Midbrain (tissue), 1 donor: Measurements from ENCODE around the gene APEX2.
A peak's percentile ranks its signal among the peaks of the same experiment; 100 is the strongest.
"Not testable (repeated sequence)": the region's sequence is repeated elsewhere in the genome, so short reads cannot be mapped to it uniquely, and the experiment has no call there.

ENCODE experiments used
- DNase-seq: peaks from one replicate; lab custom pipeline; 2025; lab: John Stamatoyannopoulos, UW

Gene APEX2

DNA sequence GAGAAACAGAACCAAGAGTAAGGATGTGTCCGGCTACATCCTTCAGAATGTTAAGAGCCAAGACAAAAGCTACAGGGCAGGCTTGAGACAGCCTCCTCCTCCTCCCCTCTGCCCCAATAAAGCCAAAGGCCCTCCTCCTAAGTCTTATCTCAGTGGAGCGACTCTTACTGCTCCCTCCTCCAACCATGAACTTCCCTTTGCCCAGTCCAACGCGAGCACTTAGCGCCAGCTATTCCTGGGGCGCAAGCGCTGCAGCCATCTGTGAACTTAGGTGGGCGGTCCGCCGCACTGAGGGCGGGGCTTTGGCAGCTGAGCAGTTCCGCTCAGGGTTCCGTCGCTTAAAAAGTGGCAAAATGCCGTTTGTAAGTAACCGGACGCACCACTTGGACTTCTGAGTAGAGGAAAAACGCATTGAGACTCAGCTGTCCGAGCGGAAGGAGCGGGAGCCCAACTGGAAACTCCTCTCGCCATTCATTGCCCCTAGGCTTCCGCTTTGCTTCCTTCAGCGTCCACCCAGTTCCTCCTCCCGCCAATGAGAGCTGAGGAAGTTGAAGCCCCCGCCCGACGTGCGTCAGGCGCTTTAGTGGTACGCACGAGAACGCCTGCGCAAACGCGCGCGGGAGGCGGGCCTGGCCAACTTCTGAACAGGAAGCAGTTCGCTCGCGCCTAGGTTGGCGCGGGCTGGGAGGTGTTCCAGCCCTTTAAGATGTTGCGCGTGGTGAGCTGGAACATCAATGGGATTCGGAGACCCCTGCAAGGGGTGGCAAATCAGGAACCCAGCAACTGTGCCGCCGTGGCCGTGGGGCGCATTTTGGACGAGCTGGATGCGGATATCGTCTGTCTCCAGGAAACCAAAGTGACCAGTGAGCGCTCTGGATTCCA lies at the start of gene APEX2:
TSS of gene APEX2 (plus strand) at position 647 of the 882 bp plus-strand sequence. CDS start at position 707, 60 bp downstream.
- DNase-seq, result peak; percentile 92

DNA sequence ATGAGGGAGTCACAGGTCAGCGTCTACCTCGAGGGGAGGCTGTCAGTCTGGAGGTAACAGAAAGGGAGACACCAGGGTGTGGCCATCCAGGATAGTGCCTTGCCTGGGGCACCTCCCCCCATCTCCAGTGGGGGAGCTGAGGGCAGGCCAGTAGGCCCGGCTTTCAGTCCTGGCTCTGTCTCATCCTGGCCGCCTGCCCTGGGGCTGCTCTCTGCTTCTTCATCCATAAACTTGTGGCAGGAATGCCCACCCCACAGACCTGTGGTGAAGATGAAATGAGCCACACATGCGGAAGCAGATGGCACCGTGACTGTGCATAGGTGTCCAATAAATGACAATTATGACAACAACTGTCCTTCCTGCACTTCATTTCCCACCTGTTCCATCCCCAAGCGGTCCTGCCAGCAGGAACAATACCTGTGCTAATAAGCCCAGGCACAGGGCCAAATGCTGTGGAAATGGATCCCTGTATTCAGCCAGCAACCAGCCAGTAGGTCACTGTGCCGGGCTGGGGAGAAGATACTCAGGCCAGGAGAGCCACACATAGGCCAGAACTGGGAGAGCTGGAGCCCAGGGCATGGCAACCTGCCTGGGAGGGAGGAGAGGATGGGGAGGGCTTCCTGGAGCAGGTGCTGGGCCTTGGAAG lies 49.3 kb upstream of the APEX2 start:
- no peak for DNase-seq

- DNase-seq, result no peak
Measured at GRCh38 chrX:54961750-54962149, 38.4 kb upstream of the APEX2 start.

- DNase-seq, result no peak
Measured at GRCh38 chrX:54964766-54965497, 35.2 kb upstream of the APEX2 start.

GRCh38 chrX:54977387-54977786 lies 22.8 kb upstream of the APEX2 start:
- no peak for DNase-seq

- no peak for DNase-seq
Measured at GRCh38 chrX:54978448-54978847, 21.7 kb upstream of the APEX2 start.

- no peak for DNase-seq
Measured at GRCh38 chrX:54979432-54979831, 20.7 kb upstream of the APEX2 start.

DNA sequence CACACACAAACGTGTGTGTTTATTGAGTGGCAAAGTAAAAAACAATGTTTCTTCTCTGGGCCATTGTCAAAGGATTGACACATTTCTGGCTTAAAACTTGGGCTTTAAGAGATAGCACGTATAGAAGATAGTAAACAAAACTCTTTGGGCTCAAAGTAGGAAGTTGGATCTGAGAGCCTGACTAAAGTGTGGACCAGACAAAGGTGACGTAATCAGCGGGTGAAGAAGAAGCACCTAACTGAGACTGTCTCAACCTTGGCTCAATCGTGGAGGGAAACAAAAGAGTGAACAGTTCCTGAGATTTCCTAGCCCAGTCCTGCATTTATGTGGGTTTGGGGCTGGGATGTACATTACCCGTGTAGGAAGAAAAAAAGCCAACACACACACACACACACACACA lies 19.8 kb upstream of the APEX2 start:
- no peak for DNase-seq

DNA sequence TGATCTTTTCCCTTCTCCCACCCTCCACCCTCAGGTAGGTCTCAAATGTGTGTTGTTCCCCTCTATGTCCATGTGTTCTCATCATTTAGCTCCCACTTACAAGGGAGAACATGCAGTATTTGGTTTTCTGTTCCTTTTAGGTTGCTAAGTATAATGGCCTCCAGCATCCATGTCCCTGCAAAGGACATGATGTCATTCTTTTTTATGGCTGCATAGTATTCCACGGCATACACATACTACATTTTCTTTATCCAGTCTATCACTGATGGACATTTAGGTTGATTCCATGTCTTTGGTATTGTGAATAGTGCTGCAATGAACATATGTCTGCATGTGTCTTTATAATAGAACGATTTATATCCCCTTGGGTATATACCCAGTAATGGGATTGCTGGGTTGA lies 16.9 kb upstream of the APEX2 start:
- DNase-seq, result not testable (repeated sequence)

- no peak for DNase-seq
Measured at GRCh38 chrX:54991706-54992105, 8.5 kb upstream of the APEX2 start.

GRCh38 chrX:54992911-54993622 lies 7.1 kb upstream of the APEX2 start:
- DNase-seq, result no peak

DNA sequence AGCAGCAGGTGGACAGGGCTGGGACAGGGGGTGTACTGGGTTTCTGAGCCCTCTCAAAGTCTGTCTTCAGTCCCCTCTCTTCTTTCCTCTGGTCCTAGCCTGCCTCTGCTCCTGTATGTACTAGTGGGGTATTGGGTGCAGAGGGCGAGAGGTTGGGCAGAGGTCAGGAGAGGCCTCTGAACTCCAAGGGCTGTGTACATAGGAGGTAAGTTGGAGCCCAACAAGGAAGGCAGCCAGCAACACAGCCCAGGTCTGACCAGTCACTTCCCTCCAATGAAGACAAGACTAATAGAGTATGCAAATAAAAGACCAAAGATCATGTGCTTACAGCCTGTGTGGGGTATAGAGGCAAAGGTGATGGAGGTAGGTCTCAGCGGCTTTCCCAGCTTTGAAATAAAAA lies 6.1 kb upstream of the APEX2 start, which contains the start of gene PFKFB1:
TSS of gene PFKFB1 (minus strand) at position 90 of the 400 bp plus-strand sequence. CDS start 181 bp downstream, outside the sequence.
- no peak for DNase-seq

DNA sequence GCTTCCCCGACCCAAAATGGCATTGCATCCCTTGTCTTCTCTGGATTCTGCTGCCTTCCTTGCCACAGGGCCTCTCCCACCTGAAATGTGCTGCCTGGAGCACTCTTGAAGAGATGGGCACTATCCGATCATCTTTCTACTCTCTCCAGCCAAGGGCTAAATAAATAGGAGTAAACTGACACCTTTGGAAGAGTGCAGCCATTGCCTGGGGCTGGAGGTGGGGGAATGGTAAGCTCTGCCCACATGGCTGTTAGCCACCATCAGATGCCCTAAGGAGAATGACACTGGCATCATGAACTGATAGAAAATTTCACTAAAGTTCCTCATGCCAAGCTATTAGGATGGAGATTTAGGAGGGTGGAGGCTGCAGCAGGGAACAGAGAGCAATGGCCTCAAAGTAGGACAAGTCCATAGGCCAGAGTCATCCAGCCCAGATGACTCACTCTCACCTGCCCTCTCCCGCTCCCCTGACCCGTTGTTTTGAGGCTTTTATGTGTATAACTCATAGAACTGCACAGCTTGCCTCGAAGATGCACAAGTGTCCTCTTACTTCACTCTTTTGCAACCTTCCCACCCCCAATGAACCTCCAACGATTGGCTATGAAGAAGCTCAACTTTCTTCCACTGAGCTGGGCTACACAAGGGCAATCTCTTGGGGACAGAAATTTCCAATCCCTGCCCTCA lies 5.4 kb upstream of the APEX2 start:
- DNase-seq, result no peak

DNA sequence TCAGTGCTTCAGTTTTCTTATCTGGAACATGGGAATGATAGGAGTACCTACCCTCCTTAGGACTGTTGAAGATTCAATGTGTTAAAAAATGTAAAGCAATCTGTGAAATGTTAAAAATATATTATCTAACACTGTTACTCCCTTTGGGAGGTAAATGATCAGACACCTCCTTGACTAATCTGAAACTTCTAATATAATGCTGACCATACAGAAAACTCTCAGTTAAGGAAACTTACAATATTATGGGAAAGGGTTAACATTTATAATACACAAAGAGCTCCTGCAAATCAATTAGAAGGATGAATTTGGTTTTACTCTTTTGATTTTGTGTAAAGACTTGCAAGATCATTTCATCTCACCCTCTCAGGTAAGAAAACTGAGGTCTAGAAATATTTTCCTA lies 4.5 kb upstream of the APEX2 start:
- DNase-seq, result no peak

DNA sequence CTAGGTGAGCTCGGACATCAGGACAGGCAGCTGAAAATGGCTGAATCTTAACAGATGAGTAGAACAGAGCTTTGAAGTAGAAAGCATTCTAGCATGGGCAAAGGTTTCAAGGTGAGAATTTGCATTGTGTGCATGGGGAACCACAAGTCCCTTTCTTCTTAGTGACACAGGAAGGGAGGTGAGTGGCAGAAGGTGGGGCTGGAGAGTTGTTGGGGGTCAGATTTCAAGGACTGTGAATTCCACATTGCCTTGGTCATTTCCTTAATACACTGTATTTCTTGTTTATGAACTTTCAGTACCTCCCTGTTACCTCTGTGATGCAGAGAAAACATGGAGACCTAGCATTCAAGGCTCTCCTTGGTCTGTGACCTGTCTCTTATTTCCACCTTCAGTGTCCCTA lies 4.1 kb downstream of the APEX2 start:
- DNase-seq, result no peak

DNA sequence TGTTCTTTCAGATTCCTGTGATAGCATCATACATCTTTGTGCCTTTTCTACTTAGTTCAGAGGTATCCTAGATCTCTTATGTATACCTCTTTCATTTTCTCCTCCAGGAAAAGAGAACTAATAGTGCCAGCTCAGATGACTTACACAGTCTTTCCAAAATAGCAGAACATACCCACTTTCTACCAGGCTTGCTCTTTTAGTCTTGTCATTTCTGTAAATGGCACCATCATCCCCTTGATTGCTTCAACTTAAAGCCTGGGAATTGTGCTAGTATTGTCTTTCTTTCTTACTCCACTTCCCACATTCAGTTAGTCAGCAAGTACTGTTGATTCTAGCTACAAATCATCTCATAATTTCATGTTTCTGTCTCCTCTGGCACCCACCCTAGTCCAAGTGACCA lies 5.1 kb downstream of the APEX2 start:
- no peak for DNase-seq

GRCh38 chrX:55006827-55007621 lies 6.9 kb downstream of the APEX2 start:
- no peak for DNase-seq

DNA sequence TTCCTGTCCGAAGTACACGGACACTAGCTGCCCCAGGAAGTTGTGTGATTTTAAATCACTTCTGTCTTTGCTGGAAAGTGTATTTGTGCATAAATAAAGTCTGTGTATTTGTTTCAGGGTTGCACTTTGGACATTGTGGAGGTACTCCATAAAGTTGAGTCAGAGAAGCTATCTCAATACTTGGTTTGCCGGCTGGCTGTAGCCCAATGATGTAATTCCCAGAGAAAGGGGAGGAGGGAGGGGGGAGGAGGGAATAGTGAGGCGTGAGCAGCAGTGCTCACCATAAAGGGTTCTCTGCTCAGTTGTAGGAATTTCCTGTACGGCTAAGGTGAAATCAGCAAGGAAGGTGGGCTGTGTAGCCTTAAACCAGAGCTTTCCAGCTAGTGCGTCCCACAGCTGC lies 7.5 kb downstream of the APEX2 start:
- DNase-seq, result no peak

DNA sequence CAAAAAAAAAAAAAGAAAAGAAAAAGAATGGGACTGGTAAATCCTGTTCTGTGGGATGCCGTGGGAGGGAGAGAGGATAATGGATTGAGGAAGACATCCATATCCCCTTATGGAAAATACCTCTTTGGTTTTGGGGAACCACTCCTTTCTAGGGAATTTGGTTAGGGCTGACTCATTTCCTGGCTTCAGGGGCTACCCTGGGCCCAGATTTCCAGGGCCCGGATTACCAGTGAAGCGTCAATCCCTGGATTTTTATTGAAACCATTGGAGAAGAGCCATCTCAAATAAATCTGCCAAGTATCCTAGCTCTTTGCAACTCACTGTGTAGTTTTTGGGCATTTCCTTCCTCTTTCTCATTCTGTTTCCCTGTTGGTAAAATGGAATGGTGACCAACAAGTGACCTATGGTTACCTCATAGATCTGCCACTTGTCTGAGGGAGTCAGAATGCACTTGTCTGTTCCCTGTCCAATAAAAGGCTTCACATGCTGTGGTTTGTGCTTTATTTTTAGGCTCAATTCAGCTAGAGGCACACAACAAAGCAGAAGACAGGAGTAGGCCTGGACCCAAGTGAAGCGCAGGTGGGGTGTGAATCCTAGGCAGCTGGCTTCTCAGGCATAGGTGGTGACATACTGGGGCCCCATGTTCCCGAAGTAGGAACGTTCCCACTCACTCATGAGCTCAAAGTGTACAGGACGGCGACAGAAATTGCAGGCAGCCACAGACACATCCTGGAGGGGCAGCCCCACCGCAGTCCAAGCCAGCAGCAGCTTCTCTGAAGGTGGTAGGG lies 8.6 kb downstream of the APEX2 start:
- DNase-seq, result no peak

DNA sequence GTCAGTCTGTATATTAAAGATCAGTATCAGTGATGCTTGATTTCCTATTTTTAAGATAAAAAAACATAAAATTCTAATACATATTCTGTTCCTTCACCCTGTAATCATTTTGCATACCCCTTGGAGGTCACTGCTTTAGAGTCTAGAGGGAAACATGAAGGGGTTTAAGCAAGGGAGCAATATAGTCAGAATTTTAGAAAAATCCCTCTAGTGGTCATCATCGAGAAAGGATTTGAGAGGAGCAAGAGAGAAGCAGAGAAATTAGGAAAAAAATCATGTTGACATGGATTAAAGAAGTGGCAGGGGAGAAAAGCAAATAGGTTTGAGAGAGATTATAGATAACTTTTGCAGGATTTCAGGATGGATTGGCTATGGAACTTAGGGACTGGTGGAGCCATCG lies 11.1 kb downstream of the APEX2 start:
- DNase-seq, result no peak
